ENCODE measurements around the gene SHCBP1.

Gene SHCBP1

GRCh38 chr16:46621934-46622676 lies 926 bp upstream of the SHCBP1 start:
- H3K27ac ChIP-seq (ENCODE audit: low read depth, low read length) = peak overlapping the region; percentile 95; the same call in 1 of the 2 replicates

GRCh38 chr16:46620266-46621005 lies 743 bp downstream of the SHCBP1 start:
- Histone ChIP-seq H3K27ac (ENCODE audit: low read depth, low read length) (peak overlapping the region; percentile 95), H4K20me1 (ENCODE audit: control insufficient read depth, insufficient read depth, low read depth, low read length) (0 out of 2 replicates have a peak, but pooled peaks cover 9% of the 10 kb centered on the region), H3K4me3 (ENCODE audit: low read length) (peak overlapping the region; percentile 99), H3K9me2 (replicated peaks; ENCODE audit: control insufficient read depth, low read length) (no peaks in the 10 kb centered on the region), H3K79me2 (ENCODE audit: control insufficient read depth, low read length) (peaks cover 65% of the 10 kb centered on the region), H3K27me3 (ENCODE audit: control insufficient read depth, low read length) (no peaks in the 10 kb centered on the region), H3K4me2 (ENCODE audit: low read length) (peak overlapping the region; percentile 96), H3K4me1 (ENCODE audit: control insufficient read depth, low read length) (peaks cover 54% of the 10 kb centered on the region), H3K9me3 (ENCODE audit: control insufficient read depth, insufficient read depth, low read length) (no peaks in the 10 kb centered on the region), H3K36me3 (ENCODE audit: control insufficient read depth, low read length) (peaks cover 53% of the 10 kb centered on the region), H3F3A (ENCODE audit: control insufficient read depth, insufficient read depth) (peaks cover 22% of the 10 kb centered on the region)
- TF ChIP-seq EZH2phosphoT487 (IDR thresholded peaks at IDR 0.05; ENCODE audit: borderline replicate concordance, low read length) (no peak), CTCF (IDR thresholded peaks at IDR 0.05; ENCODE audit: low read depth, low read length, poor library complexity, severe bottlenecking) (no peak)

More at GRCh38 chr16:46621934-46622676, 926 bp upstream of the SHCBP1 start:
- Histone ChIP-seq H3K9me2 (replicated peaks; ENCODE audit: control insufficient read depth, low read length) (no peaks in the 10 kb centered on the region), H3K4me2 (ENCODE audit: low read length) (peak overlapping the region; percentile 96), H3K9me3 (ENCODE audit: control insufficient read depth, insufficient read depth, low read length) (no peaks in the 10 kb centered on the region), H3K4me3 (ENCODE audit: low read length) (peak overlapping the region; percentile 99), H3K4me1 (ENCODE audit: control insufficient read depth, low read length) (peaks cover 40% of the 10 kb centered on the region), H3K79me2 (ENCODE audit: control insufficient read depth, low read length) (peaks cover 50% of the 10 kb centered on the region), H4K20me1 (ENCODE audit: control insufficient read depth, insufficient read depth, low read depth, low read length) (0 out of 2 replicates have a peak, but pooled peaks cover 9% of the 10 kb centered on the region), H3F3A (ENCODE audit: control insufficient read depth, insufficient read depth) (peaks cover 17% of the 10 kb centered on the region), H3K36me3 (ENCODE audit: control insufficient read depth, low read length) (peaks cover 38% of the 10 kb centered on the region), H3K27me3 (ENCODE audit: control insufficient read depth, low read length) (no peaks in the 10 kb centered on the region)
- TF ChIP-seq EZH2phosphoT487 (IDR thresholded peaks at IDR 0.05; ENCODE audit: borderline replicate concordance, low read length) (no peak), CTCF (IDR thresholded peaks at IDR 0.05; ENCODE audit: low read depth, low read length, poor library complexity, severe bottlenecking) (no peak)

- no peaks in the 10 kb centered on the region for H3K9me2 ChIP-seq (replicated peaks; ENCODE audit: control insufficient read depth, low read length)
- TF ChIP-seq EZH2phosphoT487 (IDR thresholded peaks at IDR 0.05; ENCODE audit: borderline replicate concordance, low read length) (no peak), CTCF (IDR thresholded peaks at IDR 0.05; ENCODE audit: low read depth, low read length, poor library complexity, severe bottlenecking) (no peak)
- H3K4me1 ChIP-seq (ENCODE audit: control insufficient read depth, low read length) = peaks cover 73% of the 10 kb centered on the region
- peak overlapping the region; percentile 95 for H3K27ac ChIP-seq (ENCODE audit: low read depth, low read length)
- H3K4me3 ChIP-seq (ENCODE audit: low read length) = peak overlapping the region; percentile 99
- no peaks in the 10 kb centered on the region for H3K27me3 ChIP-seq (ENCODE audit: control insufficient read depth, low read length)
- no peaks in the 10 kb centered on the region for H3K9me3 ChIP-seq (ENCODE audit: control insufficient read depth, insufficient read depth, low read length)
- H3K4me2 ChIP-seq (ENCODE audit: low read length) = peak overlapping the region; percentile 96
- peaks cover 84% of the 10 kb centered on the region for H3K79me2 ChIP-seq (ENCODE audit: control insufficient read depth, low read length)
- peaks cover 22% of the 10 kb centered on the region for H3F3A ChIP-seq (ENCODE audit: control insufficient read depth, insufficient read depth)
- H3K36me3 ChIP-seq (ENCODE audit: control insufficient read depth, low read length) = peaks cover 72% of the 10 kb centered on the region
- H4K20me1 ChIP-seq (ENCODE audit: control insufficient read depth, insufficient read depth, low read depth, low read length) = 0 out of 2 replicates have a peak, but pooled peaks cover 9% of the 10 kb centered on the region
These were observed 2.7 kb downstream of the SHCBP1 start for GRCh38 chr16:46618516-46618915.
